ENCODE data around the gene OR5M3. TPM values are rescaled to one million over a fixed set of nuclear protein-coding genes. Genes with fewer than 3 reads are reported as not detected.

The OR5M3 gene
- total RNA-seq, 1 donor from 2014 or later: not detected

- no peak overlapping the region for H3K27ac ChIP-seq
- Mint-ChIP-seq H3K4me3 (no peak overlapping the region), H3K27ac (no peak overlapping the region), H3K36me3 (no peaks in the 10 kb centered on the region), H3K4me1 (no peaks in the 10 kb centered on the region), H3K9me3 (no peaks in the 10 kb centered on the region), H3K27me3 (ENCODE audit: insufficient read depth, low read depth) (peaks cover 2% of the 10 kb centered on the region)
- no peaks in the 10 kb centered on the region for H3K4me1 ChIP-seq
- DNase-seq (ENCODE audit: low spot score): no peak
- H3K9me3 ChIP-seq (ENCODE audit: low read depth): no peaks in the 10 kb centered on the region
- no peaks in the 10 kb centered on the region for H3K36me3 ChIP-seq
- no peak overlapping the region for H3K4me2 ChIP-seq
- H3F3A ChIP-seq (ENCODE audit: low read depth): no peaks in the 10 kb centered on the region
- no peaks in the 10 kb centered on the region for H3K79me2 ChIP-seq (ENCODE audit: low read depth)
- H3K9ac ChIP-seq: no peak overlapping the region
- no peak overlapping the region for H3K4me3 ChIP-seq
- H3K27me3 ChIP-seq: no peaks in the 10 kb centered on the region
- TF ChIP-seq CTCF (IDR thresholded peaks at IDR 0.05) (no peak), EZH2phosphoT487 (IDR thresholded peaks at IDR 0.05) (no peak), EZH2 (IDR thresholded peaks at IDR 0.05) (no peak)
- no peak overlapping the region for H2AFZ ChIP-seq (replicated peaks)
- H4K20me1 ChIP-seq (ENCODE audit: low read depth): no peaks in the 10 kb centered on the region
These were observed 36.3 kb upstream of the OR5M3 start for GRCh38 chr11:56509439-56509838.

- no peaks in the 10 kb centered on the region for H3K36me3 Mint-ChIP-seq
- no peak for DNase-seq (ENCODE audit: low spot score)
- TF ChIP-seq EZH2 (IDR thresholded peaks at IDR 0.05): no peak
These were observed 23.9 kb upstream of the OR5M3 start for GRCh38 chr11:56497010-56497409.

GRCh38 chr11:56495117-56495516 lies 22.0 kb upstream of the OR5M3 start:
- Histone ChIP-seq H3K27ac (no peak overlapping the region), H3K9ac (no peak overlapping the region), H2AFZ (replicated peaks) (no peak overlapping the region), H3K9me3 (ENCODE audit: low read depth) (no peaks in the 10 kb centered on the region), H3K4me3 (no peak overlapping the region), H3K27me3 (no peaks in the 10 kb centered on the region), H3K79me2 (ENCODE audit: low read depth) (no peaks in the 10 kb centered on the region), H4K20me1 (ENCODE audit: low read depth) (no peaks in the 10 kb centered on the region), H3F3A (ENCODE audit: low read depth) (no peaks in the 10 kb centered on the region), H3K36me3 (no peaks in the 10 kb centered on the region), H3K4me2 (no peak overlapping the region), H3K4me1 (no peaks in the 10 kb centered on the region)
- no peak for TF ChIP-seq EZH2 (IDR thresholded peaks at IDR 0.05)
- no peak for TF ChIP-seq EZH2phosphoT487 (IDR thresholded peaks at IDR 0.05)
- no peak for TF ChIP-seq CTCF (IDR thresholded peaks at IDR 0.05)
- Mint-ChIP-seq H3K9me3 (peaks cover 2% of the 10 kb centered on the region), H3K27me3 (ENCODE audit: insufficient read depth, low read depth) (peaks cover 4% of the 10 kb centered on the region), H3K4me1 (no peaks in the 10 kb centered on the region), H3K36me3 (no peaks in the 10 kb centered on the region), H3K4me3 (no peak overlapping the region), H3K27ac (no peak overlapping the region)
- no peak for DNase-seq (ENCODE audit: low spot score)

More at GRCh38 chr11:56497010-56497409, 23.9 kb upstream of the OR5M3 start:
- Histone ChIP-seq H3K9ac (no peak overlapping the region), H3K27ac (no peak overlapping the region), H3K9me3 (ENCODE audit: low read depth) (no peaks in the 10 kb centered on the region), H2AFZ (replicated peaks) (no peak overlapping the region), H3K4me2 (no peak overlapping the region), H3K79me2 (ENCODE audit: low read depth) (no peaks in the 10 kb centered on the region), H4K20me1 (ENCODE audit: low read depth) (no peaks in the 10 kb centered on the region), H3K4me1 (no peaks in the 10 kb centered on the region), H3F3A (ENCODE audit: low read depth) (no peaks in the 10 kb centered on the region), H3K4me3 (no peak overlapping the region), H3K36me3 (no peaks in the 10 kb centered on the region), H3K27me3 (no peaks in the 10 kb centered on the region)
- Mint-ChIP-seq H3K9me3 (peaks cover 2% of the 10 kb centered on the region), H3K4me1 (no peaks in the 10 kb centered on the region), H3K27ac (no peak overlapping the region), H3K4me3 (no peak overlapping the region), H3K27me3 (ENCODE audit: insufficient read depth, low read depth) (peaks cover 4% of the 10 kb centered on the region)

- no peaks in the 10 kb centered on the region for H3F3A ChIP-seq (ENCODE audit: low read depth)
- no peaks in the 10 kb centered on the region for H3K27me3 ChIP-seq
- no peak within 1 kb of the TSS for H3K27ac ChIP-seq
- no peaks in the 10 kb centered on the region for H3K79me2 ChIP-seq (ENCODE audit: low read depth)
- H3K4me1 ChIP-seq: no peaks in the 10 kb centered on the region
- H3K36me3 ChIP-seq: no peaks in the 10 kb centered on the region
- no peak for TF ChIP-seq EZH2 (IDR thresholded peaks at IDR 0.05)
- TF ChIP-seq EZH2phosphoT487 (IDR thresholded peaks at IDR 0.05): no peak
- no peak for TF ChIP-seq CTCF (IDR thresholded peaks at IDR 0.05)
- no peak within 1 kb of the TSS for H3K4me2 ChIP-seq
- no peak within 1 kb of the TSS for H3K27ac Mint-ChIP-seq
- H4K20me1 ChIP-seq (ENCODE audit: low read depth): no peaks in the 10 kb centered on the region
- H3K4me3 Mint-ChIP-seq: no peak within 1 kb of the TSS
- H3K9me3 Mint-ChIP-seq: peaks cover 2% of the 10 kb centered on the region
- H3K36me3 Mint-ChIP-seq: no peaks in the 10 kb centered on the region
- DNase-seq (ENCODE audit: low spot score): no peak
- no peak within 1 kb of the TSS for H3K9ac ChIP-seq
- H3K4me3 ChIP-seq: no peak within 1 kb of the TSS
- H3K9me3 ChIP-seq (ENCODE audit: low read depth): peaks cover 4% of the 10 kb centered on the region
- peaks cover 2% of the 10 kb centered on the region for H3K27me3 Mint-ChIP-seq (ENCODE audit: insufficient read depth, low read depth)
- no peaks in the 10 kb centered on the region for H3K4me1 Mint-ChIP-seq
- no peak within 1 kb of the TSS for H2AFZ ChIP-seq (replicated peaks)
These were observed 18.1 kb upstream of the OR5M3 start, which contains the start of gene OR5M8 for GRCh38 chr11:56491270-56491669. Gene OR5M8, minus strand, starts transcription at chr11:56491370. Its CDS starts 0 bp downstream, at chr11:56491370.
